ENCODE results near the gene GGTLC1.
"Not testable (repeated sequence)": the region's sequence is repeated elsewhere in the genome, so short reads cannot be mapped to it uniquely, and the experiment has no call there.

GRCh38 chr20:23990296-23990695, 1.7 kb upstream of the GGTLC1 start:
- not testable (repeated sequence) for TF ChIP-seq CTCF (IDR thresholded peaks at IDR 0.05 in 2 of 3, conservative IDR thresholded peaks at IDR 0.05 in 1 of 3; ENCODE audit: borderline replicate concordance in 1 of 3, insufficient read depth in 1 of 3, low read depth in 2 of 3, low read length in 2 of 3); YY1 (IDR thresholded peaks at IDR 0.05; ENCODE audit: extremely low read depth, insufficient replicate concordance, low read depth, low read length); POLR2A (IDR thresholded peaks at IDR 0.05; ENCODE audit: borderline replicate concordance, extremely low read depth, insufficient read depth, insufficient read length); SIN3A (IDR thresholded peaks at IDR 0.05; ENCODE audit: low read depth); RAD21 (IDR thresholded peaks at IDR 0.05; ENCODE audit: low read depth); CEBPB (IDR thresholded peaks at IDR 0.05; ENCODE audit: low read depth); ZFX (IDR thresholded peaks at IDR 0.05); EZH2phosphoT487 (IDR thresholded peaks at IDR 0.05; ENCODE audit: borderline replicate concordance); MAX (IDR thresholded peaks at IDR 0.05)
